H54 (cell line): ENCODE measurements around the gene RERE.
A peak's percentile ranks its signal among the peaks of the same experiment; 100 is the strongest.

Experiments used
- DNase-seq: peaks from one replicate; pipeline ENCODE4 v3.0.0; 2011; ENCODE audit warnings: low spot score, mixed read lengths; ENCODE audit not compliant: insufficient read length
- FAIRE-seq: peaks from 3 replicates; lab custom pipeline; 2011; peaks lifted over from hg19 to GRCh38; lab: Jason Lieb, UNC
- POLR2A ChIP-seq: IDR thresholded peaks from 2 replicates; pipeline ENCODE4 v1.6.1; 2011; ENCODE audit warnings: low read depth, mild to moderate bottlenecking, low read length

RERE gene

GRCh38 chr1:8417625-8418024 lies 399.8 kb downstream of the RERE start:
- FAIRE-seq (no peak), DNase-seq (no peak)
- TF ChIP-seq POLR2A, result no peak

DNA sequence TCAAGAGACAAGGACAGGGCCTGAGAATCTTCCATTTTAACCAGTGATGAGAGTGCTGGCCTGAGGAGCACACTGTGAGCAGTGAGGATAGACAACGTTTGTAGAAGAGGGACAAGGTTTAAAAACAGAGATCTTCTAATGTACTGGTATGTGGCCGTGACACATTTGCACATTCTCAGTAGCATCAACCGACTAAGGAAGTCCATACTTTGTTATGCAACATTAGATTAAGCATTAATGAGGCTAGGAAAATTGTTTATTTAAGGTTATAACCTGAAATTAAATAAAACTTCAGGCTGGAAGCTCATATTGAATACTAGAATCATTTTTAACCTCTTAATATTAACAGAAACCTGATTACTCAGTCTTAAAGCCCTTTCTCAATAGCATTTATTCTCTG lies 400.6 kb downstream of the RERE start:
- FAIRE-seq (no peak), DNase-seq (no peak)
- no peak for TF ChIP-seq POLR2A

- TF ChIP-seq POLR2A, result no peak
- DNase-seq, result no peak
- FAIRE-seq, result no peak
Measured at GRCh38 chr1:8415526-8416278, 401.7 kb downstream of the RERE start.

DNA sequence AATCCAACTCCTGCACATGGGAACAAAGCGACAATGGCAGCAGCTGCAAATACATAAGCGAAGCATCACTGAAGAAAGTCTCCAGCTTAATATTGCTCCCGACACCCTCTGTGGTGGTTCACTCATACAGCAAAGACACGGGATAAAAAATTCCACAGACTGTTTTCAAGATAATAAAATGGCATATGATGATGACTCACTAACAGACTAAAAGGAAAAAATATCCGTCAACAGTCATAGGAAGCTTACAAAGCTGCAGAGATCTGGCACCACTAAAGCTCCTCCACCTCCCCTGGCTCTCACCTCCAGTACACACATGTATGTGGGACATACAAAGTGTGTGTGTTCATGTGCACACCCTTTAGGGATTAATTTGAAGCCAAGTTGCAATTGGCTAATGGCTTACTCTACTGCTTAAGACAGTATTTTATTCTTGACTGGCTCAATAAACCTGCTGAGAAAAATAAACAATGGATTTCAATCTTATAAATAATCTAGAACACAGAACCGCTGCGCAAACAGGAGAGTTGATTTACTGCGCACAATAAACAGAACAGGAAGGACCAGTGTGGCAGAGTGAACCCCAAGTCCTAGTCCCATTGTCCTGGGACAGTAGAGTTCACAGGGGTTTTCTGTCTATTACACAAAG lies 405.1 kb downstream of the RERE start:
- FAIRE-seq, result peak; percentile 93
- no peak for TF ChIP-seq POLR2A
- peak; percentile 38 for DNase-seq

- FAIRE-seq, result peak; percentile 6
- DNase-seq, result no peak
- no peak for TF ChIP-seq POLR2A
Measured at GRCh38 chr1:8411803-8412182, 405.6 kb downstream of the RERE start.

DNA sequence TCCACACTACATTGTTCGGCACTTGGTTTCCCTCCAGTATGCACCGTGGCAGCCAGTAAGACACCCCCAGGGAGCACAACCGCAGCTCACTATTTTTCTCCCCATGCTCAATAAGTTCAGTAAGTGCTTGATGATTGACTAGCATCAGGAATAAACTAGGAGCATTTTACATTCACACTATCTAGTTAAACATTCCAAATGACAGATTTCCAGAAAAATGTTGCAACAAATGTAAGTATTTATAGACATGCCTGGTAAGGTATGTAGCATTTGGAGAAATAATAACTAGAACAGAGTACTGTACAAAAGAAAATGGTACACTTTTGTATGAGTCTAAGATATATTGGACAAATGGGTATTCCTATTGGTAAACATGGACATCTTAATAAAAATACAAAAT lies 406.6 kb downstream of the RERE start:
- FAIRE-seq, result no peak
- no peak for DNase-seq
- TF ChIP-seq POLR2A, result no peak

DNA sequence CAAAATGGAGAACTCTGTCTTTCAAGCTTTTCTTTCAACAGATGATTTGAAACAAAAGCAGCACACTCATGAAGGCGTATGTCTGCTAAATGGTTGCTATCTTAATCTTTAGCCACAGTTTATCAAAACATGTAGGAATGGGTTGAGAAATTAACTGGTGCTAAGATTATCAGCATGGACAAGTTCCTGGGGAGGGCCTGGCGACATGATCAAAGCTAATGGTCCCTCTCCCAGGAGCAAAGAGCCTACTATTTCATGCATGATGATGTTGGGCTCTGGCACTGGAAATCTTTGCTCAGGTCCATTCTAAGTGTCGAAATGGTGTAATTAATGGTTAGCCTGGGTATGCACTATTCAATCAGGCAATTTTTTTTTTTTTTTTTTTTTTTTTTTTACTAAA lies 407.8 kb downstream of the RERE start:
- DNase-seq (no peak), FAIRE-seq (no peak)
- TF ChIP-seq POLR2A, result no peak

DNA sequence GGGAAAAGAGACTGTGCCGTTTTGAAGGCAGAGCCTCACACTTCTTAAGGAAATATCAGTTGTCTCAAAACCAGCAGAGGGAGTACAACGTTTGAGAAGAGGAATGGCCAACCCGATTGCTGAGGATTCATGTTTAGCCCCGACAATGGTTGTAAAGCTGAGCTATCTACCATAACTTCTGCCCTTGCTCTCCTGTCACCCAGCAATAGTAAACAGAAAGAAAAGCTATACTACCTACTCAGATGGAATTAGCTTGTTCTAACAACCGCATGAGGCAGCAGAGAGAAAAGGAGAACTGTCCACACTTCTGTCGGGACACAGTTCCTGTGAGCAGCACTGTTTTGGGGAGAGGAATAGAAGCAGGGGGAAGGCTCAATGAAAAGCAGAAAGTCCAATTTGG lies 408.3 kb downstream of the RERE start:
- peak; percentile 88 for FAIRE-seq
- TF ChIP-seq POLR2A, result no peak
- no peak for DNase-seq

DNA sequence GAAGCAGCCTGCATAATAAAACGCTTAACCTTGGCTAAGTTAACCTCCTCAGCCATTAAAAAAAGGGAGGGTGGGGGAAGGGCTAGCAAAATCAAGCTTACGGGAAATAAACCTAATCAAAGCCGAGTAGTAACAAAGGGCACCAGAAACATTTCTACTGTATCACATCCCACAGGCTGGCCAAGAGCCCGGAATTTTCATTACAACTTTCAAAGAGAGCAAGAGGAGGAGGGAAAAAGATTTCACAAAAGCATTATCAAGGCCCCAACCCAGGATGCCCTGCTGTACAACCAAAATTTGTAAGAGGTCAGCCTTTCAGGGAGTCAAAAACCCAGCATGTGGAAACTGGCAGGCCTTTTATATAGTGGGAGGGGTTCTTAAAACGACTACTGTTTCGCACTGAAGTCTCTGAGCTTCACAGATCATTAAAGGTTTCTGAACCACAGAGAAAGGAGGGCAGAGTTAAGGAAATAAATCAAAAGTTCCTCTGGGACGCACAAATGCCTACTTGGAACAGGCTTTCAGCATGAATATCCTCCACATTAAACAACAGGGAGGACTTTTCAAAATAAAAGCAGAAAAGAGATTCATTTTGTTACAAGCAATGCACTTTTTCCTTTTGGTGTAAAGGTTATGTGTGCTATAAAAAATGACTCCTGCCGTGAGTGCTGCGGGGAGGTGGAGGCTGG lies 409.1 kb downstream of the RERE start:
- TF ChIP-seq POLR2A, result no peak
- FAIRE-seq (no peak), DNase-seq (no peak)

GRCh38 chr1:8407652-8408051 lies 409.8 kb downstream of the RERE start:
- no peak for TF ChIP-seq POLR2A
- FAIRE-seq (no peak), DNase-seq (no peak)

DNA sequence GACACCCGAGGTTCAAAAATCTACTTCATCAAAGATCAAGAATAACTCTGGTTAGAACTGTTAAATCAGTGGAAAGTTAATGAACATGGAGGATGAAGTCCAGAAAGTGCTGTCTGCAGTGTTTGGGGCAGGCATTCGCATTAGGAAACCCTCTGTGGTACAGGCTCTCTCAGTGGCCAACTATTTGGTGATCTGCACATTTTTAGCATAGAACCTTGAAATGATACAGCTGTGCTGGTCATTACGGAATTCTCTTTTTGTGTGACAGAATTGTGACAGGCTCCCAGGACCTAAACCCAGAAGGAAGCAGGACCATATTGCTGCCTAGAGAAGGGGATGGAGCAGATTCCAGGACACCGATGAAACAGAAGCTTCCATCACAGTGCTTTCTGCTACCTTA lies 410.5 kb downstream of the RERE start:
- FAIRE-seq, result no peak
- no peak for DNase-seq
- TF ChIP-seq POLR2A, result no peak

- TF ChIP-seq POLR2A, result no peak
- no peak for DNase-seq
- FAIRE-seq, result no peak
Measured at GRCh38 chr1:8406011-8406410, 411.4 kb downstream of the RERE start.

GRCh38 chr1:8404460-8405370 lies 412.7 kb downstream of the RERE start:
- TF ChIP-seq POLR2A, result no peak
- no peak for FAIRE-seq
- DNase-seq, result no peak
